ENCODE results near the gene CELF4.

Gene CELF4

DNA sequence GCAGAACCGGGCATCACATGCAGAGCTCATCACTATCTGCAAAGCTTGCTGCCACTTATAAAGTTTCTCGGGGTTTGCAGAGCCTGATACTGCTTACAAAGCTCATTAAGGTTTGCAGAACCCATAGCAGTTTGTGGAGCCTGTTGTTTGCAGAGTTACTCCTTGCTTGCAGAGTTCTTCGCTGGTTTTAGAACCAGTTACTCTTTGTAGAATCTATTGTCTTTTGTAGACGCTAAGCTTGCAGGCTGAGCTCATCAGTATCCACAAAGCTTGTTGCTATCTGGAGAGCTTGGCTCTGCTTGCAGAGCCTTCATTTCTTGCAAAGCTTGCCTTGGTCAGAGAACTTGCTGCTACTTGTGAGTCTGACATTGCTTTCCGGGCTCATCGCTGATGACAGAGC, 106.9 kb downstream of the CELF4 start:
- no peak for DNase-seq

DNA sequence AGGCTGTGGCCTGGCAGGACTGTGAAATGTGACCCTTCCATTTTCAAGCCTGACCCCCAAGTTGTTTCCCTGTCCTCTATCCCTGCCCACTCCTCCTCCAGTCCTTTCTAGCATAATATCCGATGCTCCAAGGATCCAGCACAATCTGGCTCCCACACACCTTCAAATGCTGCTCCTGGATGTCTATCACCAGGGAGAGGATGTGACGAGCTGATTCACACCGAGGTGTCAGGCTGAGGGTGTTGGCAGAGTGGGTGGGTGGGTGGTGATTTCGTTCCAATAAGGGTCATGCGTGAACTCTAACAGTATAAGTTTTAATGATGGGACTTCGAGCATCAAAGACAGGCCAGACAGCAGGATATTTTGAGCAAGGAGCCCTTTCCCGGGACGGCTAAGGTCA, 107.8 kb downstream of the CELF4 start:
- DNase-seq = no peak

DNA sequence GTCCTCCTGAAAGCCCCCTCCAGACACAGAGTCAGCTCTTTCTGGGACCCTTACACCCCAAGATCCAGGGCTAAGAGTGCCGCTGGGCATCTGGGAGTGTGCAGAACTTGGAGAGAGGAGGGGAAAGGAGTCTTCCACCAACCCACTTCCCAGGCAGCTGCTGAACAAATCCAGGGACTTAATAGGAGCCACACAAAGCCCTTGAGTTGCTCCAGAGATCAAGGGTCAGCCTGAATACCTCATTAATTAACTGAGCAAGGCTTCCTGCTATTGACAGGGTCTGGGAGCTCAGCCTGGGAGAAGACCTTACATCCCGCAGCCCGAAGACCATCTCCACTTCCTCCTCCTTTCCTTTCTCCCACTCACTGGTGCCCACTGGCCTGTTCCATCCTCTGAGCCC, 108.3 kb downstream of the CELF4 start:
- no peak for DNase-seq

DNA sequence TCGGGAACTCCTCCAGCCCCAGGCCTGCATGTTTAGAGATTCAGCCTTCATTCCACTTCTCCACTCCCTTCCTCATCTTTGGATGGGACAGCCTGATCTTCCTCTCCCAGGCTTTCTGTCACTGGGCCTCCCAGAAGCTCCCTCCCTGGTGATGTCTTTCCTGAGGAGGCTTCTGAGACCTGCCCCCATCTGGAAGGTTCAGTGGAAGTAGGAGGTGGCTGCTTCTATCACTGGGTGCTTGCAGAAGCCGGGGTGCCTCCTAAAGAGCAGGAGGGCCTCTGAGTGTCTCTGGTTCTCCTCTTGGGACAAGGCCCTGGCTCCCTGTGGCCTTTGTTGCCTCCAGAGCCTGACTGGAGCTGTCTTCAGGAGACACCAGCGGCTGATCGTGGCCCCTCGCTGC, 108.7 kb downstream of the CELF4 start:
- no peak for DNase-seq

DNA sequence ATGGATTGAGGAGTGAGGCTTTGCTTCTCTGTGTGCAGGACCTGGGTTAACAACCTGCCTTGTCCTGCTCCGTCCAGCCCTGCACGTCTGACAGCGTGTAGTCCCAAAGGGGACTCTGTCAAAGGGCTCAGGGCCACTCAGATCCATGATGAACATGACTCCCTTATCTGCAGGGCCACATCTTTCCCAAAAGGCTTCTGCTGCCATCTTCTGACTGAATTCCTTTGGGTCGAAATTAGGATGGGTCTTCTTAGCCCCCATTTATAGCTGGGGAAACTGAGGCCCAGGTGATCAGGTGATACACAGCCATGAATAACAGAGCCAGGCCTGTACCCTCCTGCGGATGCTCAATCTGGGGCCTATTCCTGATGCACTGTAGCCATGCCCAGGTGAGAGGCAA, 109.2 kb downstream of the CELF4 start:
- no peak for DNase-seq

DNA sequence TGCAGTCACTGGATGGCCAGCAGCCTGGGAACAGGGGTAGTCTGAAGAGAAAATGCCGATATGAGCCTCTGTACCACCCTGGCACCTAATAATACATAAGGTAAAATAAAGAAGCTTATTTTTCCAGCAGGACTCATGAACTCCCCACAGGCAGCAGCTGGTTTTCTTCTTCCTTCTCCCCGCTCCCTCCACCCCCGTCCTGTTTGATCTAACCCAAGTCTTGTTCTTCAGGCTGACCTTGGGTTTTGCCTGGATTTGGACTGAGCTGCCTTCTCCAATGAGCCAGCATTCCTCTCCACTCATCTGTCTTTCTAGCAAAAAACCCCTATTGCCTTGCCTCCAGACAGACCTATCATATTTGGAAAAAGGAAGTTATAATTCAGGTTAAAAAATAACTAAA, 111.8 kb downstream of the CELF4 start:
- no peak for DNase-seq

DNA sequence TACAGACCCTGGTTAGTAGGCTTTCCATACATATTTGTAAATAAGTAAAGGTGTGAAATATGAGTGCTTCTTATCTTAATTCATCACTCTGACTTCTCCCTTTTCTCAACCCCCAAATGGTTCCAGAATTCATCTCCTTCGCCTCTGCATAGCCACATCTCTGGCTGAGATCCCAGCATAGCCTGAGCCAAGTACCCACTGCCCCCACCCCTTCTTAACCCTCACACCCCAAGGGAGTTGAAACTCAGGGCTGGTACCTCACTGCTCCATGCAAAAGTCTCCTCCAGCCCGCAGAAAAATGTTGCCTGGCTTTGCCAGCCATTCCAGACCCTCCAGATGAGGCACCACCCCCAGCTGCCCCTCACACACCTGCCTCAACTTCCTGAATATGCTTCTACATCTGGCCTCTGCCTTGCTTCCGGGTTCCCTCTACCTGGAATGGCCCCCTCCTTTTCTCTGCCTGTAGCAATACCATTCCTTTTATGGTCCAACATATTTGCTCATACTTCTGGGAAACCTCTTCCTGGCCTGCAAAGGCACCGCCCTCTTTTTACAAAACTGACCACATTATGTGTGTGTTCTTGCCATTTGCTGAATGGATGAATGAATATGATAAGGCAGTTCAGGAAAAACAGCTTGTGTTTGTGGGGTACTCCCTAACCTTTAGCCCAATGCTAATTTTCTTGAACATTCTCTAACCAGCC, 112.8 kb downstream of the CELF4 start:
- no peak for DNase-seq

DNA sequence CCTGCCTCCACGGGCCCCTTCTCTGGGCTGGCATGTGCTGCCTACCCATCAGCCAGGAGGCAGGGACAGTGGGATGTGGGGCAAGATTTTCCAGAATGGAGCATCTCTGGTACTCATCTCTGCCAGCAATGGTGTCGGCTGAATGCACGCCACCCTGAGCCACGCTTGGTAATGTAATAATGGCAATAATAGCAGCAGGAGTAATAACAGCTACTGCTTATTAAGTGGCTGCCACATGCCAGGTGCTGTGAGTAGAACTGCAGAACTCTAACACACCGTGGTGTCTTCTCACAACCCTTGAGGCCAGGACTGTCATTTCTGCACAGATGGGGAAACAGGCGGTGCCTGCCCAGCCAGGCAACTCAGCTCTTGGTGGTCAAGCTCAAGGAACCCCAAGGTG, 113.6 kb downstream of the CELF4 start:
- DNase-seq = no peak

DNA sequence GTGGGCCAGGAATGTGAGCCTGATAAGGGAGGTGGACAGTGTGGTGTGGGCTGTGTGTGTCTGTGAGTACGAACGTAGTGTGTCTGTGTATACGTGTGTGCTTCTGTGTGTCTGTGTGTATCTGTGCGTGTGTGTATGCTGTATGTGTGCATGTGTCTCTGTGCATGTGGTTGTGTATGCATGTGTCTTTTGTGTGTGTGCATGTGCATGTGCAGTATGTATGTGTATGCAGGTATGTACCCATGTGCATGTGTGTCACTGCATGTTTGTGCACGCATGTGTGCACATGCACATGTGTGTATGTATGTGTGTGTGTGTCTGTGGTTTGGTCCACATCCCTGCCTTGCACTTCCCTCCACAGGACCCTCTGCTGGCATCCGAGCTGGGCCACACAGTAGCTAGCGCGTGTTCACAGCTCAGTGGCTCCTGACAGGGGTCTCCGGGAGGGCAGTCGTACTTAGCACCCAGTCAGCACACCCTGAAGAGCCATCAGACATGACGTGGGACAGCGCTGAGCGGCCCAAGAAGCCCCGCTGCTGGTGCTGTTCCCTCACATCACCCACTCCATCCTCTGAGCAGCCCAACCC, 114.3 kb downstream of the CELF4 start:
- DNase-seq = no peak

DNA sequence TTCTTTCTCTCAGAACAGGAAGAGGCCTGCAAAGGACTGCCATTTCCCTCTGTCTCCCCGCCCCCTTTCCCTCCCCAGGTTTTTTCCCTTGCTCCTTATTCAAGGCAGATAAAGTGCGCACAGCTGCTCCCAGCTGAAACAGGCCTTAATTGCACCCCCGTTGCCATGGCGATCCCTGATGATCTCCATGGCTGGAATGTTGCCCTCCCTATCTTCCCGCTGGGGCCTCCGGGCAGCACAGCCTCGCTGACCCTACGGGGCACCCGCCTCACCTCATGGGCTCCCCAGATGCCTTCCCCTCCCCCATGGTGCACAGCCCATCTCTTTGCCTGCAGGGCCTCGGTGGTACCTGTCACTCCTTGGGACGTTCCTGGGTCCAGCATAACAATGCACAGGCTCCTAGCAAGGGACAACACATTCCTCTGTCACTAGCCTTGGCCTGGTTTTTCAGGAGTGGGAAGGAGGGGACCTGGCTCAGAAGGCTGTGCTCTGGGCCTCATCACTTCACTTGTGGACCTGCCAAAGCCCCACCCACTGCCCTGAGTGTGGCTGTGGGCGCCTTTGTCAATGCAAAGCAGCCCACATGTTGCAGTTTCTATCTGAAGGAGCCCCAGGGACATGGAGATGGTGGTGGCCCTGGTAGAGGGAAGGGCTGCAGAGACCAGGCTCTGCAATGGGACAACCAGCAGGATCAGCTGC, 115.0 kb downstream of the CELF4 start:
- DNase-seq = no peak

DNA sequence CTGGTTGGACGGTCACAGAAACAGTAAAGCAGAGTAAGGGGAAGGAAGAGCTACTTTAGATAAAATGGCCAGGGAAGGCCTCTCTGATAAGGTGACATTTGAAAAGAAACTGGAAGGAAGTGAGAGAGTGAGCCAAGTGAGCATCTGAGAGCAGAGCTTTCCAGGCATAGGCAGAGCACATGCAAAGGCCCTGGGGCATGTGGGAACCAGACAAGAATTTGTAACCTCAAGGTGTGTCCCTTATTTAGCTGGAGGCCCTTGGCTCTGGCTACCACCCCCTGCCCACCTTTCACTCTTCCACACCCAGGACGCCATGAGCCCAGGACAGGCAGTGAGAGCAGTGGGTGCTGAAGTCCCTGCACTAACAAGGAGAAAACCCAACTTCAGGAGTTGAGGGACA, 116.0 kb downstream of the CELF4 start:
- DNase-seq = no peak

DNA sequence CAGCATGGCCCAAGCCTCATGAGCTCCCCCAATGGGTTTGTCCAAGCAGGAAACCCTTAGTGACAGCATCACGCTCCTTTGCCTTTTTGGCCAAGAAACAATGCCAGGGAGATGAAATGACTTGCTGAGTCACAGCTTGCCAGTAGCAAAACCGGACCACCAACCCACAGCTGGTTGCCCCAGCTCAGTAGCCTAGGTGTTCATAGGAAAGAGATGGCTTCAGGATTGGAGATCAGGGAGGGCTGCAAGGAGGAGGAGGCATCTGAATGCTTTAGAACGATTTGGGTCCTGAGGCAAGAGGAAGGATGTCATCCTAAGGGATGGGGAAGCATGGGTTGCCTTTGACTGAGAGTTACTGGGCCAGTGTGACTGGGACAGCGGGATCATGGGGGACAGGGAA, 116.7 kb downstream of the CELF4 start:
- no peak for DNase-seq

DNA sequence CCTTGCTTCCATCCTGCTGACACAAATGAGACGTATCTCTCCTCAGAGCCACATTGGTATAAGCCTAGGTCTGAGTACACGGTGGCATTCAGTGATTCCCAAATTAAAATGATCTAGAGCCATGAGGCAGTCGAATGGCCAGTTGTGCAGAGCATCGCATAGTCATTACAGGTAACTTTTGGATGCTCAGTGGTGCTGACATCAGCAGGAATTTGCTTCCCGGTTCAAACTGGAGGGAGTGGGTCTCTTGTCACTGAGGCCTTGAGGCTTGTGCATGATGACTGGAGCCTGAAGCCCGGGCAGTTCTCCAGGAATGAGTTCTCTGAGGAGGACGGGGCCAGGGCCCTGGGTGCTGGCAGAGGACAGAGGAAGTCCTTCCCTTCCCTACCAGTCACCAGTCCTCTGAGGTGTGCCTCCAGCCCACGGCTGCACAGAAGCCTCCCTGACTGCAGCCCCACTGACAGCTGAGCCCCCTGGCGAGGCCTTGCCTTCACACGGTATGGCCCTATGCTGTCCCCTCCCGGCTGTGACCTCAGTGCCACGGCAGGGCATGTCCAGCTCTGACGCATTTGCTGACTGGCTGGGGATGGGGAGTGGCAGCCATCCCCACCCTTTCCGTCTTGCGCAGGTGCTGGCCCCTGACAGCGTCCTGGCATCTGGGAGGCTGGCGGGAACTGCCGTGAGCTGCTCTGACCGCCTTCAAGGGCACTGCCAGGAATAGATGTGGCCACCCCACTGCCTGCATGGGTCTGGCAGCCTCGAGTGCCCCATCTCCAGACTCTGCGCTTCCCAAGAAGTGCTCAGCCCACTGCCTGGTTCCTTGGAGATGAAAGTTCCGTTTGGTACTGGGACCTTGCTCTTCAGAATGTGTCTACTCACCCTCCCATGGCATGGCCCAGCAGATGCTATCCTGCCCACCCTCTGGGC, 117.4 kb downstream of the CELF4 start:
- DNase-seq = no peak

DNA sequence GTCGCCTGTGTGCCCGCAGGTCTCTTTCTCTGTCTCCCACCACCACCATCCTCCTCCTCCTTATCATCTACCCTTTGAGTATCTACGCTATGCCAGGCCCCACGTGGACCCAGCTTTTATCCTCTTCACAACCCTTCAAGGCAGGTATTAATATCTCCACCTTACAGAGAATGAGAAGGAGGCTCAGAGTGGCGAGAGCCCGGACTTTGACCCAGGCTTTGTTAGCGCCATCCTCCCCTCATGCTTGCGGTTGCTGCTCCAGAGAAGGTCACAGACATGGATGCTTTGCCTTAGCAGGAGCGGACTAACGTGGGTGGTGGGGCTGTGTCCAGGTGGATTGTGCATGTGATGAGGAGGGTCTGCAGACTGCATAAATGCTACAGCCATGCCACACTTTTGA, 119.8 kb downstream of the CELF4 start:
- DNase-seq = no peak

DNA sequence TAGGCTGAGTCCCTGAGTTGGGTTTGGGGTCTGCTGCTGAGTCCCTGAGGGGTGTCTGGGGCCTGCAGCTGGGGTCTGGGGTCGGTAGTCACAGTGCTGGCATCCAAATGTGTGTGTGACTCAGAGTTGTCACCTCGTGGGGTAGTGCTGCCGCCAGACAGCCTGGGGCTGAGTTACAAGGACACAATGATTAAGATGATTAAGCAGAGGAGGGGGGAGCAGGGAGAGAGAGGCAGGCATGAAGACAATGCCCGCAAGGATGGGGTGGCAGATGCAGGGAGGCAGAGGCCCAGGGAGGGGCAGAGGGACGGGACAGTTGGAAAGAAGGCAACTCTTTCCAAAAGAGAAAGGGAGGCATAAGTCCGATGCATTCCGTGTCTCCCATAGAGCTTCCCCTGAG, 120.2 kb downstream of the CELF4 start:
- DNase-seq = no peak

DNA sequence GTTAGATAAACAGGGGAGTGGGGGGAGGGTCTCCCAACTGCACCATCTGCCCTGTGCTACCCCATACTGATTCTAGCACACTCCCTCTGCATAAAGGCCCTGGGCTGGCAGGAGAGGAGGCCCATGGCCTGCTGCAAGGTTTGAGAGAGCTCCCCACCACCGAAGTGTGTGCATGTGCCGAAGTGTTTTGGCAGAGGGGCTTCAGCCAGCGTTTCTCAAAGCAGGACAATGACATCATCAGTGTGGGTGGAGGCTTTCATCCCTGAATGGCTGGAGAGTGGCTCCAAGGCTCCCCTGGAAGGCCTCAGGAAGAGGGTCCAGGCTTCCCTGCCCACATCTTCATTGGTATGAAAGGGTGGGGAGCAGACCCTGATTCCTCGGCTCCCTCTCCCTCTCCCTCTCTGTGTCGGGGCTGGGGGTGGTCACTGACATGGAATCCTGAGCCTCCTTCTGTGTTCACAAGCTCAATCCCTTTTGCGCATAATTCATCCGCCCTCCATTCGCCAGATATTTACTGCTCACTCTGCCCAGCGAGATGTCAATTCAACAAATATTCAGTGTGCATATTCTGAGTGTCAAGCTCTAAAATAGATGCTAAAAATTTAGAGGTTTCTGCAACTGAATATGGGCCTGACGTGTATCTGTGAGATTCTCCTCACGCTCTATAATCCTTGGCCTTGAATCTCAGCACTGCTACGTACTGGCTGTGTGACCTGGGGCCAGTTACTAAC, 122.1 kb downstream of the CELF4 start:
- no peak for DNase-seq

DNA sequence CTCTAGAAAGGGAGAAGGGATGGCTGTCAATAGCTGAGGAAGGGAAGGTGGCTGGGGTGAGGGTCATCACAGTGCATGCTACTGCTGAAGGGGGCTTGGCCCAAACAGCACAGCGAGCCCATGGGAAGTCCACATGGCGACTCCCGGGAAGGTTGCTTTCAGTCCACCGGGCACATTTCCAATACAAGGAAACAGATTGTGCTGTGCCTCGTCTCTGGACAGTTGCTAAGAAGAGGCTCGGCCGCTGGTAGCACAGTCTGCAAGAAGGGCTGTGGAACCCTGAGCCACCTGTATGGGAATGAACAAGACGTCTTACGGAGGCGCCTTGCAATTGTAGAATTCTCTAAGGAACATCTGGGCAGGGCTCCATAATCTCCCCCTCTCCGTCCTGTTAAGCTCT, 123.1 kb downstream of the CELF4 start:
- no peak for DNase-seq

DNA sequence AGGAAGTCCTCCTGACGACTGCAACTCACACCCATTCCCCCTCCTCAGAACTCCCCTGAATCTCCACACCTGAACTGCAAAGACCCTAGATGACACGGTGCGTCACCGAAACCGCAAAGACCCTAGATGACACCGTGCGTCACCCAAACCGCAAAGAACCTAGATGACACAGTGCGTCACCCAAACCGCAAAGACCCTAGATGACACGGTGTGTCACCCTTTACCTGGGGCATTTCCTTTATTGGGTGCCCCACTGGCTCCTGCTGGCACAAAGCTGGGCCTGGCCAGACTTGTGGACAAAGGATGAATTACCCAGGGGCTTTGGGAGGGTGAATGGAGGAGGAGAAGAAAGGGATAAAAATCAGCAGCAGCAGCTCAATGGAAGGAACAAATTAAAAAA, 123.8 kb downstream of the CELF4 start:
- no peak for DNase-seq

DNA sequence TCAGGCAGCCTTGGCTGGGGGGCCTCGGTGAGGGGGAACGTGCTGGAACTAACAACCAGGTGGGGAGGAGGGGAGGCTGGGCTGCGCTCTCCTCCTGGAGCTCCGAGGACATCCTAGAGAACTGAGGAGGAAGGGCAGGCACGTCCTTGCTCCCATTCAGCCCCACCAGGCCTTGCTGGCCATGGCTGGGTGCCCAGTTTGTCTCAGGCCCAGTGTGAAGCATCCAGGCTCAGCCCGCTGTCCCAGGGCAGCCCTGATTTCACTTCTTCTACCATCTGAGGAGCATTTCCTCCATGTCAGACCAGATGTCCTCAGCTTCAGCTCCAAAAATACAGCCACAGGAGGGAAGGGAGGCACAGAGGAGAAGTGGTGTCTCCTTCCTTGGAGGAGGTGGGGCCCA, 125.4 kb downstream of the CELF4 start:
- DNase-seq = no peak

DNA sequence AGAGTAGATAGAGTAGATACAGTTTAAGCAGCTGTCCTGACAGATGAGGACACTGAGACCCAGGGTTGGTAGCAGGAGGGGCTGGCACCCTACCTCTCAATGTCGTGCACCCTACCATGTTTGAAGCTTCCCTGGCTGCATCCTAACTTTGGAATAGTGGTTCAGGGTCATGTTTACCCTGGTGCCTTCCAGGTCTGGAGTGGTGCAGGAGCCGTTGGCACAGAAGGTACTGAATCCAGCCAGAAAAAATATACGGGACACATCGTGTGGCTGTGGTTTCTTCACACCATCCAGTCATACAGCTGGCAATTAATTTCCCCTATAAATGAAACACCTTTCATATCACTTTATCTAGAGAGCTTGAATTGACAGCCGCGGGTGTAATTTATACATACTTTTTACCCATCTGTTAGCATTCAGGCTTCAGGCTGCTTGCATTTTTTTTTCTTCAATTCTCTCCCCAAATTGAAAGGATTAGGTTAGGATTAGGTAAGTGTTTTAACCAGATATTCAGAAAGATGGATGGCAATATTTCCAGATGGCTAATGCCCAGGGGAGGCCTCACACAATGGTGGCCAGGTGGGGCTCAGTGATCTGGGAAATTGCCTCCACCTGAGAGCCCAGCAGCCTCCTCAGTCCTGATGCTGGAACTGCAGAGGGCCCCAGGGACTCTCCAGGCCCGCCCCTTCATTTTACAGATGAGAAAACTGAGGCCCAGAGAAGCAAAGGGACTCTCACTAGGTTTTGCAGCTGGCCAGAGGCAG, 127.0 kb downstream of the CELF4 start:
- DNase-seq = no peak

DNA sequence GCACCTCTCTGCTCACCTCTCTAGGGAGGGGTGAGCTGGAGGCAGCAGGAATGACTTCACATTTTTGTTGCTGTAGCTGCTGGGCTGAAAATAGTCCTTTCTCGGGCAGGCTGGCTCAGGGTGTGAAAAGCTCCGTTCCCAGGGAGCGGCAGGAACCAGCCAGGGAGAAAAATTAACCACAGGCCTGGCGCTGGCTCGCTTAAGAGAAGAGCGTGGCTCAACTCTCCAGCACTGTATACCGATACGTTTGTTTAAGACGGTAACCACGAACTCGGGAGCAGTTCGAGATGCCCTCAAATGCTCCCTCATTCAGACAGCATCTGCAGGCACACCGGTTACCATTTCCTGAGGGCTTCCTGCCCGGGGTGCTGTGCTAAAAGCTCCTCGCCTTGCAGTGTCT, 129.6 kb downstream of the CELF4 start:
- DNase-seq = no peak

Data from activated naive CD4-positive, alpha-beta T cell treated with Interleukin-2 at 50 U/mL for 16 hours (primary cell).